Measurements from ENCODE around the gene PHF23.

- TF ChIP-seq CTCF (IDR thresholded peaks at IDR 0.05): no peak
- TF ChIP-seq TCF7 (CRISPR knock-in tag; IDR thresholded peaks at IDR 0.05; ENCODE audit: low read depth): no peak
- TF ChIP-seq TEAD1 (CRISPR knock-in tag; IDR thresholded peaks at IDR 0.05): no peak
- no peak for TF ChIP-seq FOXJ3 (CRISPR knock-in tag; IDR thresholded peaks at IDR 0.05; ENCODE audit: borderline replicate concordance)
- no peak for TF ChIP-seq ATF2 (CRISPR knock-in tag; IDR thresholded peaks at IDR 0.05; ENCODE audit: borderline replicate concordance, low read depth)
- no peak for TF ChIP-seq SMAD4 (CRISPR knock-in tag; IDR thresholded peaks at IDR 0.05)
- TF ChIP-seq NR2C2 (CRISPR knock-in tag; IDR thresholded peaks at IDR 0.05): no peak
- no peak for TF ChIP-seq ESRRA (CRISPR knock-in tag; IDR thresholded peaks at IDR 0.05; ENCODE audit: borderline replicate concordance)
- TF ChIP-seq SP1 (CRISPR knock-in tag; conservative IDR thresholded peaks at IDR 0.05): no peak
- TF ChIP-seq STAT6 (CRISPR knock-in tag; conservative IDR thresholded peaks at IDR 0.05; ENCODE audit: low read depth): no peak
- TF ChIP-seq CREB1 (CRISPR knock-in tag; IDR thresholded peaks at IDR 0.05): no peak
- no peak for TF ChIP-seq ELF4 (CRISPR knock-in tag; IDR thresholded peaks at IDR 0.05; ENCODE audit: low read depth)
- no peak for TF ChIP-seq TEAD4 (CRISPR knock-in tag; IDR thresholded peaks at IDR 0.05)
These were observed 13.4 kb downstream of the PHF23 start for GRCh38 chr17:7225711-7226331.
